Activated CD8-positive, alpha-beta T cell treated with anti-CD3 and anti-CD28 coated beads, Interleukin-2, amount 10 ng/mL, durations not matched to agents 7 days and 5 days (primary cell): ENCODE measurements around the gene CYP24A1. TPM values are rescaled to one million over a fixed set of nuclear protein-coding genes. Genes with fewer than 3 reads are reported as not detected.

Source experiments
- ATAC-seq: fragments of 150-1000 bp; cut with Tn5 transposase; one replicate; pipeline ENCODE4 v1.10.0; 2021; ENCODE audit warnings: moderate library complexity
- CTCF ChIA-PET: fragments of 350-600 bp; sonication (Branson Sonifier 250); formaldehyde crosslinking; loops from one replicate; lab custom pipeline; 2021; ENCODE audit warnings: antibody characterized with exemption; lab: Charles Lee
- POLR2A ChIA-PET: fragments of 350-600 bp; sonication (Branson Sonifier 250); formaldehyde crosslinking; loops from one replicate; lab custom pipeline; 2021; ENCODE audit warnings: antibody characterized with exemption; lab: Charles Lee
- DNase-seq: peaks from one replicate; pipeline ENCODE4 v3.0.0-alpha.2; 2020
- H3K27ac Mint-ChIP-seq: one replicate; pipeline ENCODE4 v1.8.0; 2021; ENCODE audit warnings: mild to moderate bottlenecking, mixed read lengths
- H3K27me3 Mint-ChIP-seq: one replicate; pipeline ENCODE4 v1.8.0; 2021; ENCODE audit warnings: low read depth, mixed read lengths
- H3K36me3 Mint-ChIP-seq: one replicate; pipeline ENCODE4 v1.8.0; 2021; ENCODE audit warnings: low read depth, mixed read lengths
- H3K4me1 Mint-ChIP-seq: one replicate; pipeline ENCODE4 v1.8.0; 2021; ENCODE audit warnings: low read depth, mixed read lengths
- H3K4me3 Mint-ChIP-seq: one replicate; pipeline ENCODE4 v1.8.0; 2021; ENCODE audit warnings: mild to moderate bottlenecking, mixed read lengths
- H3K9me3 Mint-ChIP-seq: one replicate; pipeline ENCODE4 v1.8.0; 2022; ENCODE audit warnings: mixed read lengths; ENCODE audit not compliant: insufficient read depth
- total RNA-seq, 2 experiments: library from RNA; stranded (reverse); gene quantifications; one replicate each; pipeline ENCODE4 v1.2.3, GENCODE V29; 2021

CYP24A1 gene
- not detected for total RNA-seq

- DNase-seq (no peak), ATAC-seq (peak; percentile 33)
- no peak within 1 kb of the TSS for H3K27ac Mint-ChIP-seq
- H3K4me1 Mint-ChIP-seq: peaks cover 17% of the 10 kb centered on the region
- no peaks in the 10 kb centered on the region for H3K9me3 Mint-ChIP-seq
- ChIA-PET POLR2A (no interaction called here), CTCF (interaction anchor here (1.0 kb wide), 1 partner anchor 18 kb away, joined by 3 read pairs; no protein-coding TSS in a partner anchor)
- no peaks in the 10 kb centered on the region for H3K36me3 Mint-ChIP-seq
- peak within 1 kb of the TSS; percentile 38 for H3K4me3 Mint-ChIP-seq
- peaks cover 58% of the 10 kb centered on the region for H3K27me3 Mint-ChIP-seq
Measured at GRCh38 chr20:54173653-54174456, at the start of gene CYP24A1. TSS of gene CYP24A1 (minus strand) at chr20:54173986. CDS start at chr20:54173579, 407 bp downstream.

- no peaks in the 10 kb centered on the region for H3K36me3 Mint-ChIP-seq
- no peak overlapping the region for H3K4me3 Mint-ChIP-seq
- peaks cover 4% of the 10 kb centered on the region for H3K9me3 Mint-ChIP-seq
- DNase-seq: no peak
- H3K4me1 Mint-ChIP-seq: peaks cover 22% of the 10 kb centered on the region
- CTCF ChIA-PET: interaction anchor here (0.9 kb wide), 1 partner anchor 15 kb away, joined by 3 read pairs; no protein-coding TSS in a partner anchor
- H3K27ac Mint-ChIP-seq: no peak overlapping the region
- no peak for ATAC-seq
- H3K27me3 Mint-ChIP-seq: no peaks in the 10 kb centered on the region
- POLR2A ChIA-PET: interaction anchor here (1.2 kb wide), 1 partner anchor 15 kb away, joined by 4 read pairs; the partner anchor contains the start of gene PFDN4
Measured at GRCh38 chr20:54223285-54223684, 49.5 kb upstream of the CYP24A1 start.

- Mint-ChIP-seq H3K27ac (peak overlapping the region; percentile 85), H3K9me3 (no peaks in the 10 kb centered on the region), H3K36me3 (peaks cover 2% of the 10 kb centered on the region), H3K4me3 (no peak overlapping the region), H3K4me1 (peaks cover 18% of the 10 kb centered on the region), H3K27me3 (no peaks in the 10 kb centered on the region)
- no peak for DNase-seq
- ATAC-seq: no peak
- ChIA-PET POLR2A (interaction anchor here (0.6 to 1.2 kb wide), 3 partner anchors 14 to 119 kb away, joined by 3 to 4 read pairs (median 3); partner anchors contain the start of gene PFDN4), CTCF (interaction anchor here (0.9 to 1.1 kb wide), 4 partner anchors 14 to 426 kb away, joined by 3 to 5 read pairs (median 3); partner anchors contain the start of gene PFDN4)
Measured at GRCh38 chr20:54221996-54222890, 48.5 kb upstream of the CYP24A1 start.

GRCh38 chr20:54221353-54221752, 47.6 kb upstream of the CYP24A1 start:
- H3K27ac Mint-ChIP-seq: peak overlapping the region; percentile 85
- H3K4me3 Mint-ChIP-seq: no peak overlapping the region
- ChIA-PET CTCF (interaction anchor here (0.6 to 1.1 kb wide), 3 partner anchors 14 to 427 kb away, joined by 3 read pairs; partner anchors contain the start of gene PFDN4), POLR2A (interaction anchor here (0.6 to 0.8 kb wide), 3 partner anchors 11 to 22 kb away, joined by 3 to 10 read pairs (median 4); no protein-coding TSS in a partner anchor)
- peak; percentile 75 for ATAC-seq
- DNase-seq: peak; percentile 44
- peaks cover 7% of the 10 kb centered on the region for H3K36me3 Mint-ChIP-seq
- H3K9me3 Mint-ChIP-seq: no peaks in the 10 kb centered on the region
- H3K4me1 Mint-ChIP-seq: peaks cover 17% of the 10 kb centered on the region
- no peaks in the 10 kb centered on the region for H3K27me3 Mint-ChIP-seq

- ATAC-seq: no peak
- ChIA-PET POLR2A (interaction anchor here (0.6 kb wide), 2 partner anchors 11 to 16 kb away, joined by 4 to 10 read pairs; no protein-coding TSS in a partner anchor), CTCF (no interaction called here)
- DNase-seq: no peak
- H3K4me3 Mint-ChIP-seq: no peak overlapping the region
- no peak overlapping the region for H3K27ac Mint-ChIP-seq
- H3K4me1 Mint-ChIP-seq: peaks cover 17% of the 10 kb centered on the region
- no peaks in the 10 kb centered on the region for H3K27me3 Mint-ChIP-seq
- no peaks in the 10 kb centered on the region for H3K9me3 Mint-ChIP-seq
- peaks cover 10% of the 10 kb centered on the region for H3K36me3 Mint-ChIP-seq
Measured at GRCh38 chr20:54220722-54221121, 46.9 kb upstream of the CYP24A1 start.

- ATAC-seq: no peak
- H3K36me3 Mint-ChIP-seq: peaks cover 11% of the 10 kb centered on the region
- ChIA-PET POLR2A (no interaction called here), CTCF (interaction anchor here (0.8 to 2.2 kb wide), 2 partner anchors 12 to 15 kb away, joined by 3 to 14 read pairs; partner anchors contain the start of gene PFDN4)
- no peak overlapping the region for H3K4me3 Mint-ChIP-seq
- no peak for DNase-seq
- H3K27me3 Mint-ChIP-seq: no peaks in the 10 kb centered on the region
- H3K4me1 Mint-ChIP-seq: peaks cover 17% of the 10 kb centered on the region
- no peak overlapping the region for H3K27ac Mint-ChIP-seq
- H3K9me3 Mint-ChIP-seq: no peaks in the 10 kb centered on the region
Measured at GRCh38 chr20:54219751-54220426, 46.1 kb upstream of the CYP24A1 start.

GRCh38 chr20:54218470-54218869, 44.7 kb upstream of the CYP24A1 start:
- ChIA-PET POLR2A (no interaction called here), CTCF (interaction anchor here (2.2 kb wide), 1 partner anchor 10 kb away, joined by 14 read pairs; the partner anchor contains the start of gene PFDN4)
- H3K9me3 Mint-ChIP-seq: no peaks in the 10 kb centered on the region
- ATAC-seq: no peak
- DNase-seq: no peak
- no peak overlapping the region for H3K4me3 Mint-ChIP-seq
- H3K27me3 Mint-ChIP-seq: no peaks in the 10 kb centered on the region
- H3K36me3 Mint-ChIP-seq: peaks cover 11% of the 10 kb centered on the region
- H3K27ac Mint-ChIP-seq: no peak overlapping the region
- peaks cover 17% of the 10 kb centered on the region for H3K4me1 Mint-ChIP-seq

GRCh38 chr20:54217762-54218161, 44.0 kb upstream of the CYP24A1 start:
- no peaks in the 10 kb centered on the region for H3K9me3 Mint-ChIP-seq
- peaks cover 11% of the 10 kb centered on the region for H3K36me3 Mint-ChIP-seq
- ATAC-seq (no peak), DNase-seq (no peak)
- no peak overlapping the region for H3K27ac Mint-ChIP-seq
- H3K27me3 Mint-ChIP-seq: no peaks in the 10 kb centered on the region
- ChIA-PET POLR2A (no interaction called here), CTCF (interaction anchor here (2.2 kb wide), 1 partner anchor 9 kb away, joined by 14 read pairs; the partner anchor contains the start of gene PFDN4)
- H3K4me1 Mint-ChIP-seq: peaks cover 17% of the 10 kb centered on the region
- H3K4me3 Mint-ChIP-seq: no peak overlapping the region

- H3K36me3 Mint-ChIP-seq: peaks cover 17% of the 10 kb centered on the region
- H3K27ac Mint-ChIP-seq: no peak overlapping the region
- H3K9me3 Mint-ChIP-seq: no peaks in the 10 kb centered on the region
- ChIA-PET CTCF (interaction anchor here (1.9 kb wide), 1 partner anchor 15 kb away, joined by 9 read pairs; no protein-coding TSS in a partner anchor), POLR2A (interaction anchor here (0.6 kb wide), 1 partner anchor 95 kb away, joined by 3 read pairs; no protein-coding TSS in a partner anchor)
- H3K4me3 Mint-ChIP-seq: no peak overlapping the region
- H3K27me3 Mint-ChIP-seq: no peaks in the 10 kb centered on the region
- DNase-seq (no peak), ATAC-seq (no peak)
- H3K4me1 Mint-ChIP-seq: peaks cover 2% of the 10 kb centered on the region
Measured at GRCh38 chr20:54215157-54215789, 41.5 kb upstream of the CYP24A1 start.

- Mint-ChIP-seq H3K36me3 (peaks cover 17% of the 10 kb centered on the region), H3K4me1 (peaks cover 8% of the 10 kb centered on the region), H3K27me3 (no peaks in the 10 kb centered on the region), H3K4me3 (no peak overlapping the region), H3K27ac (no peak overlapping the region), H3K9me3 (no peaks in the 10 kb centered on the region)
- CTCF ChIA-PET: interaction anchor here (0.9 to 1.9 kb wide), 4 partner anchors 14 to 118 kb away, joined by 3 to 9 read pairs (median 6); no protein-coding TSS in a partner anchor
- POLR2A ChIA-PET: interaction anchor here (0.6 kb wide), 1 partner anchor 94 kb away, joined by 3 read pairs; no protein-coding TSS in a partner anchor
- ATAC-seq (no peak), DNase-seq (no peak)
Measured at GRCh38 chr20:54214566-54214965, 40.8 kb upstream of the CYP24A1 start.
